ENCODE measurements around the gene H1-8.

- TF ChIP-seq CTCF (IDR thresholded peaks at IDR 0.05), result no peak
- TF ChIP-seq EP300 (IDR thresholded peaks at IDR 0.05), result no peak
- TF ChIP-seq POLR2A (IDR thresholded peaks at IDR 0.05), result no peak
Observed at GRCh38 chr3:129554356-129555152, 11.6 kb downstream of the H1-8 start.
